GM23248 (cell line): ENCODE data around the gene NT5C1B. TPM values are rescaled to one million over a fixed set of nuclear protein-coding genes. Genes with fewer than 3 reads are reported as not detected.

Experiments
- DNase-seq: peaks from one replicate; pipeline ENCODE4 v3.0.0-alpha.2; 2015
- H2AFZ ChIP-seq: fragments of 200-600 bp; sonication (generic); 2 replicates; pipeline ENCODE4 v1.6.1; 2016; ENCODE audit warnings: antibody characterized with exemption
- H3F3A ChIP-seq: fragments of 200-600 bp; sonication (generic); 2 replicates; pipeline ENCODE4 v1.6.1; 2016; ENCODE audit warnings: mild to moderate bottlenecking, antibody characterized with exemption, mixed run types; ENCODE audit not compliant: insufficient read depth
- H3K27ac ChIP-seq: fragments of 200-600 bp; sonication (generic); 2 replicates; pipeline ENCODE4 v1.5.1; 2016; ENCODE audit warnings: mild to moderate bottlenecking
- H3K27me3 ChIP-seq: fragments of 200-600 bp; sonication (generic); replicated peaks from 2 replicates; pipeline ENCODE4 v1.6.1; 2016; ENCODE audit warnings: mild to moderate bottlenecking; ENCODE audit not compliant: insufficient read depth
- H3K36me3 ChIP-seq: fragments of 200-600 bp; sonication (generic); 2 replicates; pipeline ENCODE4 v1.6.1; 2016; ENCODE audit warnings: low read depth, mild to moderate bottlenecking
- H3K4me1 ChIP-seq: fragments of 200-600 bp; sonication (generic); 2 replicates; pipeline ENCODE4 v1.6.1; 2016; ENCODE audit warnings: mild to moderate bottlenecking; ENCODE audit not compliant: insufficient read depth
- H3K4me2 ChIP-seq: fragments of 200-600 bp; sonication (generic); one replicate; pipeline ENCODE4 v1.6.1; 2016; ENCODE audit warnings: mild to moderate bottlenecking; ENCODE audit not compliant: unreplicated experiment
- H3K4me3 ChIP-seq: fragments of 200-600 bp; sonication (generic); 2 replicates; pipeline ENCODE4 v1.5.1; 2016; ENCODE audit warnings: mild to moderate bottlenecking
- H3K79me2 ChIP-seq: fragments of 200-600 bp; sonication (generic); 2 replicates; pipeline ENCODE4 v1.6.1; 2016; ENCODE audit warnings: mild to moderate bottlenecking; ENCODE audit not compliant: insufficient read depth
- H3K9ac ChIP-seq: fragments of 200-600 bp; sonication (generic); 2 replicates; pipeline ENCODE4 v1.6.1; 2016; ENCODE audit warnings: mild to moderate bottlenecking
- H3K9me2 ChIP-seq: fragments of 200-600 bp; sonication (generic); 2 replicates; pipeline ENCODE4 v1.6.1; 2016; ENCODE audit warnings: mixed run types, mild to moderate bottlenecking, moderate library complexity; ENCODE audit not compliant: insufficient read depth
- H3K9me3 ChIP-seq: fragments of 200-600 bp; sonication (generic); one replicate; pipeline ENCODE4 v1.6.1; 2017; ENCODE audit warnings: low read depth
- H4K20me1 ChIP-seq: fragments of 200-600 bp; sonication (generic); 2 replicates; pipeline ENCODE4 v1.6.0; 2016; ENCODE audit not compliant: insufficient read depth
- EZH2 ChIP-seq: fragments of 200-600 bp; sonication (generic); IDR thresholded peaks from 2 replicates; pipeline ENCODE4 v1.6.1; 2018; ENCODE audit warnings: antibody characterized with exemption, mild to moderate bottlenecking; ENCODE audit not compliant: insufficient read depth, poor library complexity, severe bottlenecking
- EZH2phosphoT487 ChIP-seq: fragments of 200-600 bp; sonication (generic); IDR thresholded peaks from 2 replicates; pipeline ENCODE4 v1.6.1; 2018; ENCODE audit warnings: antibody characterized with exemption, moderate library complexity, mild to moderate bottlenecking, low read depth; ENCODE audit not compliant: insufficient read depth
- WGBS, 2 experiments: methylation state at CpG; one replicate each; pipeline ENCODE4 v1.1.6; 2015 to 2017; ENCODE audit warnings: low lambda C conversion rate in 2 of 2, low coverage in 1 of 2; ENCODE audit errors: missing lambda C conversion rate in 2 of 2; 5-methylcytosine and 5-hydroxymethylcytosine counted together
- in situ Hi-C: fragments of 300-500 bp; cut with MboI; formaldehyde crosslinking; loops from 2 replicates; pipeline ENCODE4 v1.15.0; 2020
- polyA plus RNA-seq: library from polyadenylated mRNA; unstranded; fragments of >200 nt; fragmentation: Nextera tagmentation; extraction: Ambion mirVana; gene quantifications from 2 replicates; pipeline ENCODE4 v1.2.1, GENCODE V29; 2016
- total RNA-seq: library from RNA; depleted of rRNA; stranded (reverse); fragments of >200 nt; shearing (Covaris generic); gene quantifications from 2 replicates; pipeline ENCODE4 v1.2.3, GENCODE V29; 2014

Gene NT5C1B
- total and polyA plus RNA-seq, 2 experiments from 2014 or later: 0.88 TPM; not detected in 1

GRCh38 chr2:18593496-18593895 is 4.1 kb upstream of the NT5C1B start:
- Histone ChIP-seq H4K20me1 (no peaks in the 10 kb centered on the region), H3F3A (peaks cover 11% of the 10 kb centered on the region), H2AFZ (no peak overlapping the region), H3K4me1 (peaks cover 4% of the 10 kb centered on the region), H3K9me2 (no peaks in the 10 kb centered on the region), H3K27ac (no peak overlapping the region), H3K4me2 (no peak overlapping the region), H3K9me3 (no peaks in the 10 kb centered on the region), H3K79me2 (no peaks in the 10 kb centered on the region), H3K36me3 (no peaks in the 10 kb centered on the region), H3K4me3 (no peak overlapping the region), H3K27me3 (no peaks in the 10 kb centered on the region), H3K9ac (no peak overlapping the region)
- 97 to 100% methylated on average over 1 of the region's 1 CpG for WGBS, 2 experiments
- TF ChIP-seq EZH2phosphoT487 (no peak), EZH2 (no peak)
- in situ Hi-C loops: no loop called here
- DNase-seq: no peak

- Histone ChIP-seq H3K9me3 (no peaks in the 10 kb centered on the region), H3K9me2 (no peaks in the 10 kb centered on the region), H3K4me1 (peaks cover 6% of the 10 kb centered on the region; the same call in 1 of the 2 replicates), H3K4me3 (no peak overlapping the region), H3K4me2 (no peak overlapping the region), H3K9ac (no peak overlapping the region), H3K27ac (no peak overlapping the region), H4K20me1 (no peaks in the 10 kb centered on the region), H3F3A (no peaks in the 10 kb centered on the region), H3K27me3 (no peaks in the 10 kb centered on the region), H3K36me3 (no peaks in the 10 kb centered on the region), H3K79me2 (no peaks in the 10 kb centered on the region), H2AFZ (no peak overlapping the region)
- in situ Hi-C loops: no loop called here
- no peak for DNase-seq
- TF ChIP-seq EZH2phosphoT487 (no peak), EZH2 (no peak)
- 76 to 91% methylated on average over 2 of the region's 2 CpGs for WGBS, 2 experiments
Observed at GRCh38 chr2:18592372-18592771, 3.0 kb upstream of the NT5C1B start.

- no peak overlapping the region for H3K9ac ChIP-seq
- H3K36me3 ChIP-seq: no peaks in the 10 kb centered on the region
- H3K4me2 ChIP-seq: no peak overlapping the region
- no peaks in the 10 kb centered on the region for H3K9me2 ChIP-seq
- H3K9me3 ChIP-seq: no peaks in the 10 kb centered on the region
- no peaks in the 10 kb centered on the region for H4K20me1 ChIP-seq
- H2AFZ ChIP-seq: no peak overlapping the region
- H3K4me1 ChIP-seq: peaks cover 15% of the 10 kb centered on the region
- H3K27ac ChIP-seq: no peak overlapping the region
- no peaks in the 10 kb centered on the region for H3K79me2 ChIP-seq
- no peak overlapping the region for H3K4me3 ChIP-seq
- TF ChIP-seq EZH2 (no peak), EZH2phosphoT487 (no peak)
- H3K27me3 ChIP-seq: no peaks in the 10 kb centered on the region
- in situ Hi-C loops: no loop called here
- 100% methylated on average over 1 of the region's 1 CpG for WGBS, 2 experiments
- no peaks in the 10 kb centered on the region for H3F3A ChIP-seq
- no peak for DNase-seq
Observed at GRCh38 chr2:18588802-18589201, 567 bp downstream of the NT5C1B start.

GRCh38 chr2:18588049-18588448 is 1.3 kb downstream of the NT5C1B start:
- in situ Hi-C loops: no loop called here
- peaks cover 15% of the 10 kb centered on the region for H3K4me1 ChIP-seq
- DNase-seq: no peak
- no peaks in the 10 kb centered on the region for H3K9me2 ChIP-seq
- H3K9ac ChIP-seq: no peak overlapping the region
- H3K79me2 ChIP-seq: no peaks in the 10 kb centered on the region
- 97 to 100% methylated on average over 1 of the region's 1 CpG for WGBS, 2 experiments
- no peaks in the 10 kb centered on the region for H3K36me3 ChIP-seq
- H3K4me2 ChIP-seq: peak overlapping the region; percentile 2
- TF ChIP-seq EZH2phosphoT487: no peak
- no peak for TF ChIP-seq EZH2
- no peaks in the 10 kb centered on the region for H4K20me1 ChIP-seq
- no peaks in the 10 kb centered on the region for H3K9me3 ChIP-seq
- H2AFZ ChIP-seq: no peak overlapping the region
- no peaks in the 10 kb centered on the region for H3F3A ChIP-seq
- H3K27ac ChIP-seq: no peak overlapping the region
- H3K27me3 ChIP-seq: no peaks in the 10 kb centered on the region
- no peak overlapping the region for H3K4me3 ChIP-seq

- peak; percentile 35 for DNase-seq
- H3K9me3 ChIP-seq: no peaks in the 10 kb centered on the region
- 50 to 54% methylated on average over 3 of the region's 3 CpGs for WGBS, 2 experiments
Observed at GRCh38 chr2:18585526-18585925, 3.8 kb downstream of the NT5C1B start.

More at GRCh38 chr2:18585526-18585925, 3.8 kb downstream of the NT5C1B start:
- H3F3A ChIP-seq: no peaks in the 10 kb centered on the region
- H3K27ac ChIP-seq: no peak overlapping the region
- TF ChIP-seq EZH2phosphoT487 (no peak), EZH2 (no peak)
- peaks cover 15% of the 10 kb centered on the region for H3K4me1 ChIP-seq
- no peaks in the 10 kb centered on the region for H3K27me3 ChIP-seq
- H2AFZ ChIP-seq: no peak overlapping the region
- no peak overlapping the region for H3K4me3 ChIP-seq
- H3K36me3 ChIP-seq: no peaks in the 10 kb centered on the region
- no peaks in the 10 kb centered on the region for H4K20me1 ChIP-seq
- no peaks in the 10 kb centered on the region for H3K9me2 ChIP-seq
- no peaks in the 10 kb centered on the region for H3K79me2 ChIP-seq
- H3K9ac ChIP-seq: no peak overlapping the region
- in situ Hi-C loops: no loop called here
- no peak overlapping the region for H3K4me2 ChIP-seq
